NCI-H446 (cell line): ENCODE data around the gene NXPH1.

Experiments
- DNase-seq, 2 experiments: peaks; one replicate each; lab custom pipeline; 2025; lab: John Stamatoyannopoulos, UW

NXPH1 gene

GRCh38 chr7:8597565-8597964 lies 164.2 kb downstream of the NXPH1 start:
- DNase-seq: no peak

GRCh38 chr7:8601121-8601520 lies 167.7 kb downstream of the NXPH1 start:
- no peak for DNase-seq

DNA sequence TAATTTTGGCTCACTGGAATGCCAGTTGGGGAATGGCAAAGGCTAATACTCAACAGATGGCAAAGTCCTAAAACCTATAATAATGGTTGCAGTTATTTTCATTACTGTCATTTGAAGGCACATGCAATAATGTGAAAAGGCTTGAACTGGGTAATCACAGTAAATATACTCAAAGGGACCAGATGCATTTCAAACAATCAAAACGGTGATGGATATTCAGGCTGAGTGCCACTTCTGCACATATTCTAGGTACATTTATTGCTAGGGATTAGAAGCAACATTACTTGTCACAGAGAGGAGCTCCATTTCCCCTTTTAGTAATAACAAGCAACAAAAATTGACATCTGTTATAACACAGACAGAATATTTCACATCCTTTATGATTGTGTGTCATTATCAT lies 171.8 kb downstream of the NXPH1 start:
- no peak for DNase-seq

DNA sequence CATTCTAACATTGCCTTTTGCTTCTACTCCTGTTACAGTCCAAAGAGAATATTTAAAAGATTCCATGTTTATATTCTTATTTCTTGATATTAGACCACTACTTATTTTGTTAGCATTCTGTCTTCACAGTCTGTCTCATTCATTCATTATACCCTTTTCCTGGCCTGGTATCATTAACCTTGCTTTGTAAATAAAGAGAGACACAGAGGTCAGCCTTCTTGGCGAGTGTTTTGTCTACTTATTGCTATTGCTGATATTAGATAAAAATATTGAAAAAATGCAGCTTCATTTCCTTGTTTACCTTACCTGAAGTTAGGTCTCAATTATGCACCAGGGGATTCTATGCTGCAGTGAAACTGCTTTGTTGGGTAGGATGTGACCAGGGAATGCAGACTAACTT lies 179.2 kb downstream of the NXPH1 start:
- no peak for DNase-seq

DNA sequence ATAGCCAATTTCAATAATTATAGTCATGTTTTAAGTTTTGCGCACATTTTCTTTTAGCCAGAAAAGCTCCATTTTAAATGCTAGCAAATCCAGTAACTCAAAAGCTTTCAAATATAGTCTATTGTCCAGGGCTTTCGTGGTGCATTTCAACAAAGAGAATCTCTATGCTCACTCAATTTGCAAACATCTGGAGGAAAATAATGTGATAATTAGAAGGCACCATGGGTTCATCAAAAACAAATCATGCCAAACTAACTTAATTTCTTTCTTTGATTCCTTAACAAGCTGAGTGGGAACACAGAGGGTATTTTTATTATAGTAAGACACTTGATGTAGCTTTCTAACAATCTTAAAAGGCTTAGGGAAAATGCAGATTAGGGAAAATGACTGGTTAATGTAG lies 179.8 kb downstream of the NXPH1 start:
- no peak for DNase-seq

- DNase-seq: no peak
Measured at GRCh38 chr7:8615019-8615418, 181.6 kb downstream of the NXPH1 start.

DNA sequence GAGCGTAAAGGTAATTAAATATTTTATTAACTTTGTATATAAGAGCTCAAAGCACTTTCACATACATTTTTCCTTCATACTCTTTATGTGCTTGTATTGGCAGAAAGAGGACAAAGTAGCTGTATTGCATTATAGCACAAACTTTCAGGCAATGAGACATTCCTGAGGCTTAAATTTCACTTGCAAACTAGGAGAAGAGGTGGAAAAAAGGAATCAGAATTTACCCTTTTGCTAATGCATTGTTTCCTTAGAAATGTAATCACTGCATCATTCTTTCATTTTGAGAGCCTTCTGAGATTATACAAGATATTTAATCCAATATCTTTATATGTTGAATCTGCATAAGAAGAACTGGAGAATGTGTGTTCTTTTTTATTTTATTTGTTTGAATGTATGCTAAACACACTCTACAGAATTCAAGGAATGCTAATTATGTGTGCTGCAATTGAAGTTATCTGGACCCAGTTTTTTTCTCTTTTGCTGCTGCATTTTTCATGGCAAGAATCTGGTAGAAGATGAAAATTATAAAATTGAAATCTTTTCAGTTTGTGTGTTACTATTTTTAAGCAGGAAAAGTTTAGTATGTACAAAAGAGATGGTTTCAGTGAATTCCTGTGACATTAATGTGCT lies 185.1 kb downstream of the NXPH1 start:
- no peak for DNase-seq

GRCh38 chr7:8620169-8620568 lies 186.8 kb downstream of the NXPH1 start:
- DNase-seq: no peak

DNA sequence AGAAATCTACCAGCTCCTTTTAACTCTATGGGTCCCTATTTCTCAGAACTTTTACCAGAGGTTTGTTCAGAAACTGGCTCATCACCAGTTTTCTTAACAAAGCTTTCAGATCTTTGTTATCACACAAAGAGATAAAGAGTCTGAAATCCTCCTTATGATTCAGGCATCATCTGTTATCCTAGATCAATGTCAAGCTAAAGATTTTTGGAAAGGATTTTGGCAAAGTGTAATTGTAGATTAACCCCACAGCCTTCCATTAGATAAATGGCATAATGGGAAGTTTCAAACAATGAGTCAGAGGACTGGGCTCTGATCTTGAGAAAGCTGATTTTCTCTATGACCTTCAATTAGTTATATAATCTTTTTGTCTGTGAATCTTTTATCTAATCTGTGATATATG lies 192.2 kb downstream of the NXPH1 start:
- DNase-seq: peak in 1 of 2 experiments; percentile 46

GRCh38 chr7:8627325-8627724 lies 193.9 kb downstream of the NXPH1 start:
- peak; percentile 87 to 94 for DNase-seq

GRCh38 chr7:8628656-8629055 lies 195.2 kb downstream of the NXPH1 start:
- DNase-seq: peak; percentile 36 to 57

- peak in 1 of 2 experiments; percentile 33 for DNase-seq
Measured at GRCh38 chr7:8629504-8629903, 196.1 kb downstream of the NXPH1 start.

DNA sequence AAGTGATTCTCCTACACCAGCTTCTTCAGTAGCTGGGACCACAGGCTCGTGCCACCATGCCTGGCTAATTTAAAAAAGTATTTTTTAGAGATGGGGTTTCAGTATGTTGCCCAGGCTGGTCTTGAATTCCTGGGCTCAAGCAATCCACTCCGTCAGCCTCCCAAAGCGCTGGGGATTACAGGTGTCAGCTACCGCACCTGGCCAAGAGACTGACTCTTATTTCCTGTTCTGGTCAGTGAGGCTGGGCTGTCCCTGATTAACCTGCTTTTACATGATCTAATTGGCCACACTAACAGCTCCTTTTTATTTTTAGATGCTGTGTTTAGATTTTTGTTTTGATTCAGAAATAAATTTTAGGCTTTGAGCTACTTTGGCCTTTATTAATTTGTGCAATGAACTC lies 203.9 kb downstream of the NXPH1 start:
- no peak for DNase-seq

DNA sequence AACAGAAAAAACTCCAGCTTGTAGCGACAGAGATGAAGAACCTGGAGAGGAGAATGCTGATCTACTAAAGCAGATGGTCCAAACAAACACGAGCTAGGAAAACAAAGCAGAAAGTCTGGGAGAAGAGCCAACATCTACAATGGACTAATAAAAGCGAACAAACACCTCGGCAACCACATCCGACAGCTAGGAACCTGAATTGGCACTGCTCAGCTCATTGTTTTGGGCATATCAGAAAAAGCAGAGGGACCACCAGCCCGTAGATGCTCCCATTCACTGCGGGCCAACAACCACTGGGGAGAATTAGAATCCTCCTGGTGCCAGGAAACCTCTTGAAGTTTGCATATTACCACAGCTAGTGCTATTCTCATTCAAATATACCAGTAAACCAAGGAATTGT lies 204.7 kb downstream of the NXPH1 start:
- DNase-seq: peak; percentile 90 to 93

DNA sequence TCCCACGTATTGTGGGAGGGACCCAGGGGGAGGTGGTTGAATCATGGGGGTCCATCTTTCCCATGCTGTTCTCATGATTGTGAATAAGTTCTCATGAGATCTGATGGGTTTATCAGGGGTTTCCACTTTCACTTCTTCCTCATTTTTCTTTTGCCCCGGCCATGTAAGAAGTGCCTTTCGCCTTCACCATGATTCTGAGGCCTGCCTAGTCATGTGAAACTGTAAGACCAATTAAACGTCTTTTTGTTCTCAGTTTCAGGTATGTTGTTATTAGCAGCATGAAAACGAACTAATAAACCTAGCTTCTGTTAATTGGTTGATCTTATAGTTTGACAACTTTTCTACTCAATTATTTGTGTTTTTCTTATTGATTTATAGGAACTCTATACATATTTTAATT lies 206.3 kb downstream of the NXPH1 start:
- no peak for DNase-seq

DNA sequence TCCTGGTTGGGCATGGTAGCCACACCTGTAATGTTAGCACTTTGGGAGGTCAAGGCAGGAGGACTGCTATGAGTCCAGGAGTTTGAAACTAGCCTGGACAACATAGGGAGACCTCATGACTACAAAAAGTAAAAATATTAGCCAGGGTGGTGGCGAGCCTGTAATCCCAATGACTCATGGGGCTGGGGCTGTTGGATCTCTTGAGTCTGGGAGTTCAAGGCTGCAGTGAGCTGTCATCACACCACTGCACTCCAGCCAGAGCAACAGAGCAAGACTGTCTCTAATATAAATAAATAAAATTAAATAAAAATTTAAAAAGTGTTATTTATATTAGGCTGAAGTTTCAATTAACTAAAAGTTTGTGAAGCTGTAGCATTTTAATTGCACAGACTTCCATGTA lies 207.3 kb downstream of the NXPH1 start:
- no peak for DNase-seq

DNA sequence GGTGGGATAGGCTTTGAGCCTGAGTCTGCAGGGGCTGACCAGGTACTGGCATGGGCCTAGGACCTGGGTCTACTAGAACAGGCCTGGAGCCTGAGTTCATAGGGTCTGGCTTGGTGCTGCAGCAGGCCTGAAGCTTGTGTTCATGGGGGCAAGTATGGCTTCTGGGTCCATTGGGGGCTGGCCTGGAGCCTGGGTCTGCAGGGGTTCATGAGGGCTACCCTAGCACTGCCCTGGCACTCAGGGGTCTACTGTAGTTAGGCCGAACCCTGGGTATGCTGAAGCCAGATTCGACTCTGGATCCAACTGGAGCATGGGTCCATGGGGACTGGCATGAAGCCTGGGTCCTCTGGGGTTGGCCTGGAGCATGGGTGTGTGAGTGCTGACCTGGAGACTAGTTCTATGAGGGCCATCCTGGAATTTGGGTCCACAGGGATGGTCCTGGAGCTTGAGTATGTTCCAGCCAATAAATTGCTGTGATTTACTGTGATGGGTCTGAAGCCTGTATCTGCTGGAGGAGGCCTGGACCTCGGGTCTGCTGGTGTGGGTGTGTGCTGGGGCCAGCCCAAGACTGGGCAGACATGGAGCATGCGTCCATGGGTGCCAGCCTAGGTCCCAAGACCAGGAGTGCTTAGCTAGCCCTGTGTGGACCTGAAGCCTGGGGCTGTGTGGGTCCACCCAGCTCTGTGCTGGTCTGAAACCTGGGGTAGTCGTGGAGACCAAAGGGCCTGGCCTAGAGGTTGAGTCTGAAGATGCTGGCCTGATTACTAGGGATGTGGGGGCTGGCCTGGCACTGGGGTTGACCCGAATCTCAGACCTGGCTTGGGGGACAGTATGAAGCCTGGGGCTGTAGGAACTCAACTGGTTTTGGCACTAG lies 235.5 kb downstream of the NXPH1 start:
- no peak for DNase-seq

- DNase-seq: peak in 1 of 2 experiments; percentile 7
Measured at GRCh38 chr7:8669501-8669851, 236.1 kb downstream of the NXPH1 start.

DNA sequence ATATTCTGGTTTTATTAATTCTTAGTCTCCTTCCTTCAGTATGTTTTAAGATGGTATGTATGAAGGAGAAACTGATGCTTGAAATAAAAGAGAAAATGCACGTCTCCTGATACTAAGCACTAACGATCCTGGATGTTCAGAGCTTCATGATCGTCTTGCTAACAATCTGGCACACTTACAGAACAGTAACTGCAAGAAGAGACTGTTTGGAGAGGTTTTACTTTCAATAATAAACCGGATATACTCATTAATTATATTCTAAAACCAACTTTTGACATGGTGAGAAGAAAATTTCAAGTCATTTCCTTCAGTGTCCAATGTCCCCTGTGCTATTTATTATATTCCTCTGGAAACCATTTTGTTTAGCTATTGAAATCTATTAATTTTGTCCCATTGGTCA lies 251.0 kb downstream of the NXPH1 start:
- DNase-seq: no peak

DNA sequence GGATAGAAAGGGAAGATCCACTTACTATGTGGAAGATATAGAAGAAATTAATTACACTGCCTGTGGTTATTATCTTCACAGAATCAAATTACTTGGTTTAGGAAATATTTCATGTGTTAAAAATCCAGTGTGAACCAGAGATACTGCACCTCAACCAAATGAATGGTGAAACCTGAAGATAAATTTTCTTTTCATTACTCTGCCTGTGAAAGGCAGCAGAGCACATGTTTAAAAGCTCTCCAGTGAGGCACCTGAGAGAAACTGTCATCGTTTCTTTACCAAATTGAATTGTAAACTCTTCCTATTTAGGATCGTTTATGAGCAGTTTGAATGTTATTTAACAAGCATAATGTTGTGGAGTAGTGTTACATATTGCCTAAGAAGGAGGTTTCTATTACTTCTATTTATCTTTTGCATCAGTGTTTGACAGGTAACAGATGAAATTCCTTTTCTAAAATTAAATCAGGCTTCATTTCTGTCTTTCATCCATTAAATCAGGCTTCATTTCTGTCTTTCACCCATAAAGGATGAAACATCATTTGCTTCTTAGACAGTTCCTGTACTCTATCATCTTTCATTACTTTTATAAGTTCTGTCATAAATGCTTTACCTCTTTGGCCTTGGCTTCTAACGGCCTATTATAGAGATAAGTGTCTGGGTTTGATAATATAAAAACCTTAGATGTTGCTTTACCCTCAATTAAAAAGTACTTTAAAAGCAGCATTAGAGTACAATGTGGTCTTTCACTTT lies 266.6 kb downstream of the NXPH1 start:
- no peak for DNase-seq

DNA sequence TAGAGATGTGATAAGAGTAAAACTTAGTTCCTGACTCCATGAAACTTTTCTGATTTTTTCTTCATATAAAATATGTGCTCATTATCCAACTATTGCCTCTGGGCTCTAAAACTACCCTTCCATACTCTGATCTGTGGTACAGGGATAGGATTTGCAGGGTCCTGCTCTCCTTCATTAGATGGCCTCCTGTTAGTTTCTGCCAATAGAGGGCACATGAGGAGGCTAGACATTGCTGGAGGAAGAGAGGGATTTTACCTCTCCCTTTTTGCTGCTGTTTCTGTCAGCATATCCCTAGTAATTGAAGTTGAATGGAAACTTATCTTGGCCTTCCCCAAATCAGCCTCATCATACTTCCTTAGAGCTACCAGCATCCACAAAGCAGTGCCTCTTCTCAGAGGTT lies 269.4 kb downstream of the NXPH1 start:
- DNase-seq: no peak

GRCh38 chr7:8710124-8710523 lies 276.7 kb downstream of the NXPH1 start:
- DNase-seq: no peak

GRCh38 chr7:8714791-8715190 lies 281.4 kb downstream of the NXPH1 start:
- peak in 1 of 2 experiments; percentile 45 for DNase-seq
